IMR-90 (cell line): ENCODE data around the gene ANKRD10. TPM values are rescaled to one million over a fixed set of nuclear protein-coding genes. Genes with fewer than 3 reads are reported as not detected.

Experiments used
- ATAC-seq: fragments of 200-7000 bp; cut with Tn5 transposase; 2 replicates; pipeline ENCODE4 v1.9.1; 2020; ENCODE audit warnings: low read depth, mild to moderate bottlenecking, moderate library complexity
- BruUV-seq: library from RNA; stranded (reverse); fragments of 400-500 nt; replicated peaks from 2 replicates; lab custom pipeline; 2021; lab: Mats Ljungman, UMichigan
- CTCF ChIA-PET: fragments of 300-600 bp; formaldehyde crosslinking; extraction: SDS; loops from one replicate; lab custom pipeline; 2021; ENCODE audit warnings: antibody characterized with exemption; lab: Yijun Ruan, JAX
- POLR2A ChIA-PET: fragments of 300-600 bp; sonication (Branson Sonifier 250); formaldehyde crosslinking; loops from one replicate; lab custom pipeline; 2022; ENCODE audit warnings: antibody characterized with exemption; ENCODE audit not compliant: unreplicated experiment; lab: Charles Lee
- DNase-seq: peaks from one replicate; pipeline ENCODE4 v3.0.0; 2013
- H2AFZ ChIP-seq: replicated peaks from 2 replicates; pipeline ENCODE3; 2013; ENCODE audit warnings: low read length, mild to moderate bottlenecking; ENCODE audit not compliant: poor library complexity
- H2AK5ac ChIP-seq: 2 replicates; pipeline ENCODE4 v1.6.1; 2013; ENCODE audit warnings: low read depth, low read length, inconsistent platforms
- H2AK9ac ChIP-seq: replicated peaks from 2 replicates; pipeline ENCODE3; 2013; ENCODE audit warnings: mild to moderate bottlenecking, low read depth, low read length, moderate library complexity; ENCODE audit not compliant: poor library complexity
- H2BK120ac ChIP-seq: 2 replicates; pipeline ENCODE4 v1.6.1; 2013; ENCODE audit warnings: low read depth, low read length, inconsistent platforms
- H2BK15ac ChIP-seq: 3 replicates; pipeline ENCODE4 v1.6.1; 2013; ENCODE audit warnings: low read depth, low read length, inconsistent platforms
- H2BK20ac ChIP-seq: 2 replicates; pipeline ENCODE4 v1.6.1; 2013; ENCODE audit warnings: low read depth, mild to moderate bottlenecking, inconsistent platforms, low read length, moderate library complexity
- H2BK5ac ChIP-seq: 2 replicates; pipeline ENCODE4 v1.6.1; 2013; ENCODE audit warnings: mild to moderate bottlenecking, low read depth, low read length, inconsistent platforms; ENCODE audit not compliant: poor library complexity, severe bottlenecking
- H3K14ac ChIP-seq: replicated peaks from 2 replicates; pipeline ENCODE4 v1.6.1; 2013; ENCODE audit warnings: low read depth, low read length, inconsistent platforms
- H3K18ac ChIP-seq: 2 replicates; pipeline ENCODE4 v1.6.1; 2013; ENCODE audit warnings: low read depth, low read length, control low read depth
- H3K23ac ChIP-seq: 2 replicates; pipeline ENCODE4 v1.6.1; 2013; ENCODE audit warnings: low read depth, low read length, inconsistent platforms
- H3K27ac ChIP-seq: 2 replicates; pipeline ENCODE4 v1.5.1; 2013; ENCODE audit warnings: mild to moderate bottlenecking, control low read depth, low read length; ENCODE audit not compliant: insufficient read depth
- H3K27me3 ChIP-seq: 2 replicates; pipeline ENCODE4 v1.6.1; 2013; ENCODE audit warnings: low read length; ENCODE audit not compliant: control insufficient read depth, insufficient read depth
- H3K36me3 ChIP-seq: 2 replicates; pipeline ENCODE4 v1.6.1; 2013; ENCODE audit warnings: low read length, mixed read lengths; ENCODE audit not compliant: control insufficient read depth, insufficient read depth
- H3K4ac ChIP-seq: 2 replicates; pipeline ENCODE4 v1.6.1; 2013; ENCODE audit warnings: low read depth, low read length, inconsistent platforms
- H3K4me1 ChIP-seq: 2 replicates; pipeline ENCODE4 v1.6.1; 2013; ENCODE audit warnings: low read length, mixed read lengths; ENCODE audit not compliant: control insufficient read depth, insufficient read depth
- H3K4me2 ChIP-seq: 2 replicates; pipeline ENCODE4 v1.6.1; 2013; ENCODE audit warnings: low read depth, mild to moderate bottlenecking, control low read depth, low read length, moderate library complexity
- H3K4me3 ChIP-seq: 2 replicates; pipeline ENCODE4 v1.5.1; 2013; ENCODE audit warnings: low read depth, mild to moderate bottlenecking, control low read depth, low read length, moderate library complexity; ENCODE audit not compliant: insufficient read depth
- H3K56ac ChIP-seq: 2 replicates; pipeline ENCODE4 v1.6.1; 2013; ENCODE audit warnings: low read length, inconsistent platforms; ENCODE audit not compliant: insufficient read depth; ENCODE audit errors: extremely low read depth
- H3K79me1 ChIP-seq, 2 experiments: 2 replicates each; pipeline ENCODE4 v1.6.1; 2013; ENCODE audit warnings: low read length in 2 of 2, inconsistent platforms in 1 of 2, low read depth in 1 of 2
- H3K9ac ChIP-seq: 2 replicates; pipeline ENCODE4 v1.6.1; 2013; ENCODE audit warnings: low read depth, low read length, control low read depth
- H3K9me1 ChIP-seq: 2 replicates; pipeline ENCODE4 v1.6.1; 2013; ENCODE audit warnings: low read length, inconsistent platforms; ENCODE audit not compliant: insufficient read depth
- H3K9me3 ChIP-seq: 2 replicates; pipeline ENCODE4 v1.6.1; 2013; ENCODE audit warnings: low read length; ENCODE audit not compliant: control insufficient read depth, insufficient read depth
- H4K20me1 ChIP-seq: 2 replicates; pipeline ENCODE4 v1.6.1; 2013; ENCODE audit warnings: low read length, inconsistent platforms; ENCODE audit not compliant: insufficient read depth
- H4K5ac ChIP-seq: 2 replicates; pipeline ENCODE4 v1.6.1; 2013; ENCODE audit warnings: mild to moderate bottlenecking, low read depth, low read length, control low read depth
- H4K8ac ChIP-seq, 2 experiments: 2 replicates each; pipeline ENCODE4 v1.6.1; 2013; ENCODE audit warnings: low read depth in 2 of 2, low read length in 2 of 2, control low read depth in 1 of 2, inconsistent platforms in 1 of 2
- H4K91ac ChIP-seq: 2 replicates; pipeline ENCODE4 v1.6.1; 2013; ENCODE audit warnings: low read depth, low read length, inconsistent platforms; ENCODE audit not compliant: insufficient read depth
- BHLHE40 ChIP-seq: fragments of 150-350 bp; IDR thresholded peaks from 2 replicates; pipeline ENCODE4 v1.6.1; 2016; ENCODE audit warnings: mild to moderate bottlenecking, low read depth, low read length
- CEBPB ChIP-seq: IDR thresholded peaks from 2 replicates; pipeline ENCODE4 v1.6.1; 2012; ENCODE audit warnings: low read depth, low read length, improper control_type of control experiment
- CHD1 ChIP-seq: IDR thresholded peaks from 2 replicates; pipeline ENCODE4 v1.6.1; 2012; ENCODE audit warnings: low read depth, low read length, improper control_type of control experiment
- CTCF ChIP-seq: conservative IDR thresholded peaks from 2 replicates; pipeline ENCODE4 v1.5.1; 2012; ENCODE audit warnings: mild to moderate bottlenecking, low read depth, low read length, improper control_type of control experiment
- ELK1 ChIP-seq: fragments of 150-350 bp; IDR thresholded peaks from 2 replicates; pipeline ENCODE4 v1.6.1; 2016; ENCODE audit warnings: low read depth, mild to moderate bottlenecking, low read length, moderate library complexity, borderline replicate concordance
- FOS ChIP-seq: fragments of 150-350 bp; IDR thresholded peaks from 2 replicates; pipeline ENCODE4 v1.6.1; 2016; ENCODE audit warnings: low read depth, low read length
- MAFK ChIP-seq: IDR thresholded peaks from 2 replicates; pipeline ENCODE4 v1.6.1; 2012; ENCODE audit warnings: low read depth, low read length, improper control_type of control experiment
- MAZ ChIP-seq: IDR thresholded peaks from 2 replicates; pipeline ENCODE4 v1.6.1; 2012; ENCODE audit warnings: low read depth, mild to moderate bottlenecking, low read length, improper control_type of control experiment, moderate library complexity, borderline replicate concordance
- MXI1 ChIP-seq: IDR thresholded peaks from 2 replicates; pipeline ENCODE4 v1.6.1; 2012; ENCODE audit warnings: low read depth, mild to moderate bottlenecking, low read length, moderate library complexity, borderline replicate concordance
- NFE2L2 ChIP-seq: fragments of 150-350 bp; IDR thresholded peaks from 2 replicates; pipeline ENCODE4 v1.6.1; 2016; ENCODE audit warnings: low read depth, mild to moderate bottlenecking, low read length
- POLR2A ChIP-seq: IDR thresholded peaks from 2 replicates; pipeline ENCODE4 v1.6.1; 2012; ENCODE audit warnings: mild to moderate bottlenecking, low read depth, low read length
- RAD21 ChIP-seq: IDR thresholded peaks from 2 replicates; pipeline ENCODE4 v1.6.1; 2012; ENCODE audit warnings: low read length, improper control_type of control experiment
- RCOR1 ChIP-seq: IDR thresholded peaks from 2 replicates; pipeline ENCODE4 v1.6.1; 2012; ENCODE audit warnings: mild to moderate bottlenecking, low read length, improper control_type of control experiment; ENCODE audit not compliant: insufficient replicate concordance
- RFX5 ChIP-seq: IDR thresholded peaks from 2 replicates; pipeline ENCODE4 v1.8.0; 2012; ENCODE audit warnings: low read depth, mild to moderate bottlenecking, low read length, moderate library complexity
- SMC3 ChIP-seq: fragments of 150-350 bp; IDR thresholded peaks from 2 replicates; pipeline ENCODE4 v1.6.1; 2016; ENCODE audit warnings: low read depth, mild to moderate bottlenecking, antibody characterized with exemption, low read length, moderate library complexity
- USF2 ChIP-seq: fragments of 150-350 bp; IDR thresholded peaks from 2 replicates; pipeline ENCODE4 v1.6.1; 2017; ENCODE audit warnings: mild to moderate bottlenecking, antibody characterized with exemption, low read length, low read depth
- WGBS, 2 experiments: methylation state at CpG; one replicate each; pipeline versions ENCODE4 v1.1.5 to v1.1.7; 2013; ENCODE audit warnings: missing lambda C conversion rate in 2 of 2; ENCODE audit not compliant: insufficient read length in 1 of 2; ENCODE audit errors: extremely low coverage in 2 of 2; 5-methylcytosine and 5-hydroxymethylcytosine counted together
- dilution Hi-C: fragments of 300-500 bp; cut with HindIII; formaldehyde crosslinking; loops from one replicate; pipeline ENCODE4 v1.14.3; 2018; ENCODE audit warnings: low sequenced_read_pairs; ENCODE audit not compliant: unreplicated experiment
- in situ Hi-C: fragments of 300-500 bp; cut with MboI; formaldehyde crosslinking; loops from 3 replicates; pipeline ENCODE4 v1.14.3; 2019; ENCODE audit warnings: low sequenced_read_pairs, inconsistent platforms, mixed read lengths
- intact Hi-C: fragments of 100-400 bp; cut with micrococcal nuclease; formaldehyde crosslinking; loops from 2 replicates; pipeline ENCODE4 v1.10.0; 2022
- polyA plus RNA-seq, 3 experiments: library from polyadenylated mRNA; depleted of rRNA; stranded (reverse); fragments of >200 nt; gene quantifications; 2 replicates each; pipeline ENCODE4 v1.2.3, GENCODE V29; 2012; ENCODE audit warnings: low replicate concordance in 1 of 3
- total RNA-seq: library from RNA; depleted of rRNA; stranded (reverse); fragments of >200 nt; gene quantifications from 2 replicates; pipeline ENCODE4 v1.2.3, GENCODE V29; 2012

ANKRD10 gene
- total and polyA plus RNA-seq, 2 of the 4 experiments (the other 2 are of a cell fraction): 18.3 to 31.1 TPM

- Histone ChIP-seq H3K4me3 (no peak overlapping the region), H2AK9ac (no peak overlapping the region), H4K91ac (no peak overlapping the region), H3K9me3 (no peaks in the 10 kb centered on the region), H3K14ac (no peak overlapping the region), H3K27me3 (no peaks in the 10 kb centered on the region), H3K4me2 (no peak overlapping the region), H3K9ac (no peak overlapping the region), H2AFZ (no peak overlapping the region), H2BK15ac (no peak overlapping the region), H4K5ac (no peak overlapping the region), H4K8ac (no peak overlapping the region), H3K27ac (no peak overlapping the region), H3K23ac (no peak overlapping the region), H3K9me1 (peaks cover 10% of the 10 kb centered on the region), H3K18ac (no peak overlapping the region), H3K36me3 (no peaks in the 10 kb centered on the region), H2AK5ac (peak overlapping the region; percentile 20; the same call in 1 of the 2 replicates), H3K4ac (no peak overlapping the region), H2BK20ac (no peak overlapping the region), H3K79me1 (peaks cover 0 to 2% of the 10 kb centered on the region in 2 experiments; a peak in 1 of 4 replicates), H2BK5ac (no peak overlapping the region), H2BK120ac (no peak overlapping the region), H4K20me1 (no peaks in the 10 kb centered on the region), H3K56ac (no peak overlapping the region), H3K4me1 (peaks cover 1% of the 10 kb centered on the region)
- WGBS, 2 experiments: 74% methylated on average over 5 of the region's 12 CpGs; no CpG with 5 or more reads in 1 of the 2 experiments
- CTCF ChIA-PET: no interaction called here
- dilution Hi-C loops: no loop called here
- DNase-seq (no peak), ATAC-seq (no peak)
- in situ Hi-C loops: loop anchor here (10.0 kb wide), 1 partner anchor 106 kb away; no protein-coding TSS in a partner anchor
- intact Hi-C loops: loop anchor here (10.0 kb wide), 1 partner anchor 1486 kb away; no protein-coding TSS in a partner anchor
- POLR2A ChIA-PET: no interaction called here
- TF ChIP-seq BHLHE40 (no peak), MXI1 (no peak), MAZ (no peak), FOS (no peak), CHD1 (no peak), RCOR1 (no peak), CEBPB (no peak), USF2 (no peak), MAFK (no peak), POLR2A (no peak), RAD21 (no peak), RFX5 (no peak), CTCF (no peak), NFE2L2 (no peak), ELK1 (no peak), SMC3 (no peak)
- no TSS peak for BruUV-seq
These were observed 34.2 kb upstream of the ANKRD10 start for GRCh38 chr13:110949116-110949515.
